ENCODE measurements around the gene GABPB1.
A peak's percentile ranks its signal among the peaks of the same experiment; 100 is the strongest.

Gene GABPB1

DNA sequence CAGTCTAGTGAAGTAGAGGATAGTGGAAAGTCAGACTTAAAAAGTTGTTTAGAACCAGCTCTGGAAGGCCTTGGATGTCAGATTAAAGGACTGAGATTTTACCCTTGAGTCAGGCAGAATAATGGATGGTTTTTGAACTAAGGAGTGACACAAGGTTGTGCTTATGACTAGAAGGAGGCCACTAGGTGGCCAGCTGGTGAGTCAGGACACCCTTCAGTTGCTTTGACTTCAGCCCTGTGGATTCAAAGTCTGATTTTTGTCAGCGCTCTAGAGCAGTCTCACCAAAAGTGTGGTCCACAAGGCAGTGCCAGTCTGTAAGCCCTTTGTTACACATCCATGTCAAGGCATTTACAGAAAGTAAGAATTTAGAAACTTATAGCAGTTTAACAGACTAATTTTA lies 3.8 kb upstream of the GABPB1 start:
- TF ChIP-seq ZNF565 (CRISPR knock-in tag; conservative IDR thresholded peaks at IDR 0.05; ENCODE audit: low read depth) (no peak), ZNF70 (CRISPR knock-in tag; IDR thresholded peaks at IDR 0.05) (no peak), PPARA (CRISPR knock-in tag; IDR thresholded peaks at IDR 0.05; ENCODE audit: borderline replicate concordance) (no peak), GLIS3 (CRISPR knock-in tag; IDR thresholded peaks at IDR 0.05) (no peak), ZFP30 (CRISPR knock-in tag; IDR thresholded peaks at IDR 0.05) (no peak), TCF4 (CRISPR knock-in tag; IDR thresholded peaks at IDR 0.05; ENCODE audit: borderline replicate concordance) (no peak), CSDC2 (CRISPR knock-in tag; IDR thresholded peaks at IDR 0.05) (no peak)
- TF ChIP-seq, protein P1, sequence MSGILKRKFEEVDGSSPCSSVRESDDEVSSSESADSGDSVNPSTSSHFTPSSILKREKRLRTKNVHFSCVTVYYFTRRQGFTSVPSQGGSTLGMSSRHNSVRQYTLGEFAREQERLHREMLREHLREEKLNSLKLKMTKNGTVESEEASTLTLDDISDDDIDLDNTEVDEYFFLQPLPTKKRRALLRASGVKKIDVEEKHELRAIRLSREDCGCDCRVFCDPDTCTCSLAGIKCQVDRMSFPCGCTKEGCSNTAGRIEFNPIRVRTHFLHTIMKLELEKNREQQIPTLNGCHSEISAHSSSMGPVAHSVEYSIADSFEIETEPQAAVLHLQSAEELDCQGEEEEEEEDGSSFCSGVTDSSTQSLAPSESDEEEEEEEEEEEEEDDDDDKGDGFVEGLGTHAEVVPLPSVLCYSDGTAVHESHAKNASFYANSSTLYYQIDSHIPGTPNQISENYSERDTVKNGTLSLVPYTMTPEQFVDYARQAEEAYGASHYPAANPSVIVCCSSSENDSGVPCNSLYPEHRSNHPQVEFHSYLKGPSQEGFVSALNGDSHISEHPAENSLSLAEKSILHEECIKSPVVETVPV (CRISPR knock-in tag; IDR thresholded peaks at IDR 0.05) = no peak
- peak; percentile 20; the same call in 2 of the 3 replicates for ATAC-seq

DNA sequence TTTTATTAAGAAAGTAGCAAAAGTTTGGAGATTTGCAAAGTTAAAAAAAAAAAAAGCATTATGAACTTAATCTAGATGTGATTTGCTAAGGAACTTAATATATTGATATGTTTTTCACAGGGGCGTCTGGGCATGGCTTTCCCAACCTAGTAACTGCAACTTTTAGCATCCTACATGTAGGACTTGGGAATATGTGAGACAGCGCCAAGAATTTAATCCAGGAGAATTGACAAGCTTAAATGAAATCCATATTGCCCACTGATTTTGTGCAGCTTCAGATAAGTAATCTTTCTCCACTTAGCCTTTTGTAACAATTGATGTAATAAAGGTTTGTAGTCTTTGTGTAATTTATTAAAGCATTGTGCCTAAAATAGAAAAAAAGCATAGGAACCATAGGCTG lies 982 bp upstream of the GABPB1 start:
- ATAC-seq = no peak

More for the DNA sequence above, 982 bp upstream of the GABPB1 start:
- TF ChIP-seq ESRRG (CRISPR knock-in tag; IDR thresholded peaks at IDR 0.05) = no peak
- TF ChIP-seq OSR1 (CRISPR knock-in tag; IDR thresholded peaks at IDR 0.05) = no peak
- TF ChIP-seq, protein P2, sequence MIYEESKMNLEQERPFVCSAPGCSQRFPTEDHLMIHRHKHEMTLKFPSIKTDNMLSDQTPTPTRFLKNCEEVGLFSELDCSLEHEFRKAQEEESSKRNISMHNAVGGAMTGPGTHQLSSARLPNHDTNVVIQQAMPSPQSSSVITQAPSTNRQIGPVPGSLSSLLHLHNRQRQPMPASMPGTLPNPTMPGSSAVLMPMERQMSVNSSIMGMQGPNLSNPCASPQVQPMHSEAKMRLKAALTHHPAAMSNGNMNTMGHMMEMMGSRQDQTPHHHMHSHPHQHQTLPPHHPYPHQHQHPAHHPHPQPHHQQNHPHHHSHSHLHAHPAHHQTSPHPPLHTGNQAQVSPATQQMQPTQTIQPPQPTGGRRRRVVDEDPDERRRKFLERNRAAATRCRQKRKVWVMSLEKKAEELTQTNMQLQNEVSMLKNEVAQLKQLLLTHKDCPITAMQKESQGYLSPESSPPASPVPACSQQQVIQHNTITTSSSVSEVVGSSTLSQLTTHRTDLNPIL (CRISPR knock-in tag; IDR thresholded peaks at IDR 0.05; ENCODE audit: low read depth) = no peak
- TF ChIP-seq ISL1 (CRISPR knock-in tag; IDR thresholded peaks at IDR 0.05) = no peak
- no peak for TF ChIP-seq TCF4 (CRISPR knock-in tag; IDR thresholded peaks at IDR 0.05; ENCODE audit: borderline replicate concordance)
- TF ChIP-seq ARNTL (CRISPR knock-in tag; IDR thresholded peaks at IDR 0.05; ENCODE audit: borderline replicate concordance, low read depth) = no peak
- TF ChIP-seq, protein P3, sequence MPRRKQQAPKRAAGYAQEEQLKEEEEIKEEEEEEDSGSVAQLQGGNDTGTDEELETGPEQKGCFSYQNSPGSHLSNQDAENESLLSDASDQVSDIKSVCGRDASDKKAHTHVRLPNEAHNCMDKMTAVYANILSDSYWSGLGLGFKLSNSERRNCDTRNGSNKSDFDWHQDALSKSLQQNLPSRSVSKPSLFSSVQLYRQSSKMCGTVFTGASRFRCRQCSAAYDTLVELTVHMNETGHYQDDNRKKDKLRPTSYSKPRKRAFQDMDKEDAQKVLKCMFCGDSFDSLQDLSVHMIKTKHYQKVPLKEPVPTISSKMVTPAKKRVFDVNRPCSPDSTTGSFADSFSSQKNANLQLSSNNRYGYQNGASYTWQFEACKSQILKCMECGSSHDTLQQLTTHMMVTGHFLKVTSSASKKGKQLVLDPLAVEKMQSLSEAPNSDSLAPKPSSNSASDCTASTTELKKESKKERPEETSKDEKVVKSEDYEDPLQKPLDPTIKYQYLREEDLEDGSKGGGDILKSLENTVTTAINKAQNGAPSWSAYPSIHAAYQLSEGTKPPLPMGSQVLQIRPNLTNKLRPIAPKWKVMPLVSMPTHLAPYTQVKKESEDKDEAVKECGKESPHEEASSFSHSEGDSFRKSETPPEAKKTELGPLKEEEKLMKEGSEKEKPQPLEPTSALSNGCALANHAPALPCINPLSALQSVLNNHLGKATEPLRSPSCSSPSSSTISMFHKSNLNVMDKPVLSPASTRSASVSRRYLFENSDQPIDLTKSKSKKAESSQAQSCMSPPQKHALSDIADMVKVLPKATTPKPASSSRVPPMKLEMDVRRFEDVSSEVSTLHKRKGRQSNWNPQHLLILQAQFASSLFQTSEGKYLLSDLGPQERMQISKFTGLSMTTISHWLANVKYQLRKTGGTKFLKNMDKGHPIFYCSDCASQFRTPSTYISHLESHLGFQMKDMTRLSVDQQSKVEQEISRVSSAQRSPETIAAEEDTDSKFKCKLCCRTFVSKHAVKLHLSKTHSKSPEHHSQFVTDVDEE (CRISPR knock-in tag; IDR thresholded peaks at IDR 0.05) = no peak
- TF ChIP-seq PPARA (CRISPR knock-in tag; IDR thresholded peaks at IDR 0.05; ENCODE audit: borderline replicate concordance) = no peak
- TF ChIP-seq TOX (CRISPR knock-in tag; IDR thresholded peaks at IDR 0.05; ENCODE audit: borderline replicate concordance) = no peak
- TF ChIP-seq, protein P4, sequence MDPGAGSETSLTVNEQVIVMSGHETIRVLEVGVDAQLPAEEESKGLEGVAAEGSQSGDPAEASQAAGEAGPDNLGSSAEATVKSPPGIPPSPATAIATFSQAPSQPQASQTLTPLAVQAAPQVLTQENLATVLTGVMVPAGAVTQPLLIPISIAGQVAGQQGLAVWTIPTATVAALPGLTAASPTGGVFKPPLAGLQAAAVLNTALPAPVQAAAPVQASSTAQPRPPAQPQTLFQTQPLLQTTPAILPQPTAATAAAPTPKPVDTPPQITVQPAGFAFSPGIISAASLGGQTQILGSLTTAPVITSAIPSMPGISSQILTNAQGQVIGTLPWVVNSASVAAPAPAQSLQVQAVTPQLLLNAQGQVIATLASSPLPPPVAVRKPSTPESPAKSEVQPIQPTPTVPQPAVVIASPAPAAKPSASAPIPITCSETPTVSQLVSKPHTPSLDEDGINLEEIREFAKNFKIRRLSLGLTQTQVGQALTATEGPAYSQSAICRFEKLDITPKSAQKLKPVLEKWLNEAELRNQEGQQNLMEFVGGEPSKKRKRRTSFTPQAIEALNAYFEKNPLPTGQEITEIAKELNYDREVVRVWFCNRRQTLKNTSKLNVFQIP (CRISPR knock-in tag; IDR thresholded peaks at IDR 0.05; ENCODE audit: borderline replicate concordance, low read depth) = no peak
- no peak for TF ChIP-seq ZNF70 (CRISPR knock-in tag; IDR thresholded peaks at IDR 0.05)
- TF ChIP-seq CSDC2 (CRISPR knock-in tag; IDR thresholded peaks at IDR 0.05) = no peak
- TF ChIP-seq ZNF565 (CRISPR knock-in tag; conservative IDR thresholded peaks at IDR 0.05; ENCODE audit: low read depth) = no peak
- TF ChIP-seq GLIS3 (CRISPR knock-in tag; IDR thresholded peaks at IDR 0.05) = no peak
- TF ChIP-seq ZC3H10 (CRISPR knock-in tag; IDR thresholded peaks at IDR 0.05) = no peak
- no peak for TF ChIP-seq ZFP3 (CRISPR knock-in tag; IDR thresholded peaks at IDR 0.05)
- TF ChIP-seq ZFP30 (CRISPR knock-in tag; IDR thresholded peaks at IDR 0.05) = no peak
- no peak for TF ChIP-seq SNAI2 (CRISPR knock-in tag; IDR thresholded peaks at IDR 0.05)
- TF ChIP-seq, protein P1 (CRISPR knock-in tag; IDR thresholded peaks at IDR 0.05) = no peak
- TF ChIP-seq, protein P5, sequence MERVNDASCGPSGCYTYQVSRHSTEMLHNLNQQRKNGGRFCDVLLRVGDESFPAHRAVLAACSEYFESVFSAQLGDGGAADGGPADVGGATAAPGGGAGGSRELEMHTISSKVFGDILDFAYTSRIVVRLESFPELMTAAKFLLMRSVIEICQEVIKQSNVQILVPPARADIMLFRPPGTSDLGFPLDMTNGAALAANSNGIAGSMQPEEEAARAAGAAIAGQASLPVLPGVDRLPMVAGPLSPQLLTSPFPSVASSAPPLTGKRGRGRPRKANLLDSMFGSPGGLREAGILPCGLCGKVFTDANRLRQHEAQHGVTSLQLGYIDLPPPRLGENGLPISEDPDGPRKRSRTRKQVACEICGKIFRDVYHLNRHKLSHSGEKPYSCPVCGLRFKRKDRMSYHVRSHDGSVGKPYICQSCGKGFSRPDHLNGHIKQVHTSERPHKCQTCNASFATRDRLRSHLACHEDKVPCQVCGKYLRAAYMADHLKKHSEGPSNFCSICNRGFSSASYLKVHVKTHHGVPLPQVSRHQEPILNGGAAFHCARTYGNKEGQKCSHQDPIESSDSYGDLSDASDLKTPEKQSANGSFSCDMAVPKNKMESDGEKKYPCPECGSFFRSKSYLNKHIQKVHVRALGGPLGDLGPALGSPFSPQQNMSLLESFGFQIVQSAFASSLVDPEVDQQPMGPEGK (CRISPR knock-in tag; IDR thresholded peaks at IDR 0.05; ENCODE audit: borderline replicate concordance) = no peak
